A673 (cell line): Measurements from ENCODE around the gene DRAM1. TPM values are rescaled to one million over a fixed set of nuclear protein-coding genes. Genes with fewer than 3 reads are reported as not detected.

Source experiments
- BruUV-seq: library from RNA; stranded (reverse); fragments of 400-500 nt; replicated peaks from 2 replicates; lab custom pipeline; 2021; lab: Mats Ljungman, UMichigan
- CTCF ChIA-PET: fragments of 300-600 bp; sonication (Branson Sonifier 250); formaldehyde crosslinking; loops from one replicate; lab custom pipeline; 2022; ENCODE audit warnings: antibody characterized with exemption; lab: Charles Lee
- POLR2A ChIA-PET: fragments of 300-600 bp; sonication (Branson Sonifier 250); formaldehyde crosslinking; loops from one replicate; lab custom pipeline; 2022; ENCODE audit warnings: antibody characterized with exemption; ENCODE audit not compliant: low non-redundant PET; lab: Charles Lee
- DNase-seq: peaks from one replicate; pipeline ENCODE4 v3.0.0-alpha.2; 2015; ENCODE audit warnings: low spot score
- H3K27ac ChIP-seq: fragments of 200-600 bp; sonication (generic); 2 replicates; pipeline ENCODE4 v1.5.1; 2016; ENCODE audit warnings: mixed run types, low read depth, mild to moderate bottlenecking, mixed read lengths, antibody characterized with exemption, low read length; ENCODE audit not compliant: poor library complexity, severe bottlenecking
- H3K27me3 ChIP-seq: fragments of 200-600 bp; sonication (generic); replicated peaks from 2 replicates; pipeline ENCODE4 v1.6.1; 2017; ENCODE audit warnings: mixed run types, low read depth, mild to moderate bottlenecking, mixed read lengths, antibody characterized with exemption, low read length; ENCODE audit not compliant: insufficient read depth, poor library complexity
- H3K36me3 ChIP-seq: fragments of 200-600 bp; sonication (generic); 2 replicates; pipeline ENCODE4 v1.6.1; 2016; ENCODE audit warnings: mixed run types, mild to moderate bottlenecking, mixed read lengths, antibody characterized with exemption, low read length; ENCODE audit not compliant: insufficient read depth, poor library complexity, severe bottlenecking
- H3K4me1 ChIP-seq: fragments of 200-600 bp; sonication (generic); 2 replicates; pipeline ENCODE4 v1.6.1; 2017; ENCODE audit warnings: mixed run types, mild to moderate bottlenecking, mixed read lengths, antibody characterized with exemption, low read length; ENCODE audit not compliant: insufficient read depth, poor library complexity, severe bottlenecking
- H3K4me3 ChIP-seq: fragments of 200-600 bp; sonication (generic); 2 replicates; pipeline ENCODE4 v1.5.1; 2016; ENCODE audit warnings: low read depth, mixed run types, mild to moderate bottlenecking, mixed read lengths, low read length; ENCODE audit not compliant: poor library complexity, severe bottlenecking
- H3K9me3 ChIP-seq: fragments of 200-600 bp; sonication (generic); 2 replicates; pipeline ENCODE4 v1.6.1; 2016; ENCODE audit warnings: mixed run types, low read depth, mild to moderate bottlenecking, mixed read lengths, antibody characterized with exemption, low read length; ENCODE audit not compliant: poor library complexity, severe bottlenecking
- CTCF ChIP-seq: fragments of 300-800, 200-600 bp; sonication (generic); conservative IDR thresholded peaks from 2 replicates; pipeline ENCODE4 v1.5.1; 2017; ENCODE audit warnings: low read depth, mild to moderate bottlenecking, antibody characterized with exemption, low read length, moderate library complexity, mixed read lengths
- EZH2 ChIP-seq: fragments of 200-600 bp; sonication (generic); IDR thresholded peaks from 2 replicates; pipeline ENCODE4 v1.6.1; 2017; ENCODE audit warnings: borderline replicate concordance, low read depth, mild to moderate bottlenecking, mixed read lengths, antibody characterized with exemption, low read length; ENCODE audit not compliant: poor library complexity, severe bottlenecking
- intact Hi-C: fragments of 100-400 bp; cut with micrococcal nuclease; formaldehyde crosslinking; loops from one replicate; pipeline ENCODE4 v1.10.0; 2022; ENCODE audit not compliant: unreplicated experiment
- total RNA-seq: library from RNA; stranded (reverse); gene quantifications from 2 replicates; pipeline ENCODE4 v1.2.3, GENCODE V29; 2021

The DRAM1 gene
- total RNA-seq, 1 experiment from 2014 or later: 10.5 TPM

GRCh38 chr12:101967506-101967905 lies 90.1 kb downstream of the DRAM1 start:
- H3K4me3 ChIP-seq: no peak overlapping the region
- POLR2A ChIA-PET: no interaction called here
- no TSS peak for BruUV-seq
- no peak overlapping the region for H3K27ac ChIP-seq
- H3K36me3 ChIP-seq: no peaks in the 10 kb centered on the region
- no peak for TF ChIP-seq EZH2
- TF ChIP-seq CTCF: no peak
- CTCF ChIA-PET: no interaction called here
- no peak for DNase-seq
- H3K9me3 ChIP-seq: no peaks in the 10 kb centered on the region
- no peaks in the 10 kb centered on the region for H3K27me3 ChIP-seq
- intact Hi-C loops: no loop called here
- H3K4me1 ChIP-seq: no peaks in the 10 kb centered on the region

GRCh38 chr12:101968770-101969169 lies 91.4 kb downstream of the DRAM1 start:
- DNase-seq: no peak
- no peaks in the 10 kb centered on the region for H3K36me3 ChIP-seq
- no peaks in the 10 kb centered on the region for H3K27me3 ChIP-seq
- H3K27ac ChIP-seq: no peak overlapping the region
- H3K4me3 ChIP-seq: no peak overlapping the region
- no peaks in the 10 kb centered on the region for H3K4me1 ChIP-seq
- no TSS peak for BruUV-seq
- no peak for TF ChIP-seq EZH2
- no peak for TF ChIP-seq CTCF
- no peaks in the 10 kb centered on the region for H3K9me3 ChIP-seq
- intact Hi-C loops: no loop called here
- POLR2A ChIA-PET: no interaction called here
- CTCF ChIA-PET: no interaction called here

Other genes with a start within 250 kb of the DRAM1 start
- gene CHPT1, start 179.9 kb upstream of the DRAM1 start, total RNA-seq: 30.2 and 31.6 TPM in 2 replicates
- gene SYCP3, start 138.1 kb upstream of the DRAM1 start, total RNA-seq: 0.19 and 0.26 TPM in 2 replicates
- 19.9 and 21.7 TPM in 2 replicates for gene GNPTAB, start 46.6 kb upstream of the DRAM1 start, total RNA-seq
- gene WASHC3, start 184.4 kb downstream of the DRAM1 start, total RNA-seq: 16.6 and 18.0 TPM in 2 replicates
- 48.4 and 57.3 TPM in 2 replicates for gene NUP37, start 242.5 kb downstream of the DRAM1 start, total RNA-seq
- 37.8 and 43.0 TPM in 2 replicates for gene PARPBP, start 242.6 kb downstream of the DRAM1 start, total RNA-seq